ENCODE measurements around the gene NUDT7.

NUDT7 gene

DNA sequence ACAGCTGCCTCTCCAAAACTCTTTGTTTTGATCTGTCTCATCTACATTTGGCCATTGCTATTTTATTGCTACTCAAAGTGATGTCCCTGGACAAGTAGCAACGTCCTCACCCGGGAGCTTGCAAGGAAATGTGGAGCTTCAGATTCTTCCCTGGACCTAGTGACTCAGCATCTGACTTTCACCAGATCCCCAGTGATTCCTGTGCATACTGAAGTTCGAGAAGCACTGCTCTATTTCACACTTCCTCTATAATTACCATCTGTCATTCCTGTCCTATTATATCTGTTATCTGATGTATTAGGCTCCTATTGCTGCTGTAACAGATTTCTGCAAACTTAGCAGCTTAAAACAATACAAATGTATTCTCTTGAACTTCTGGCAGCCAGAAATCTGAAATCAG lies 37.5 kb downstream of the NUDT7 start:
- ChIA-PET CTCF (no interaction called here), POLR2A (interaction anchor here (0.7 kb wide), 1 partner anchor 844 kb away, joined by 4 read pairs; no protein-coding TSS in a partner anchor)
- Histone ChIP-seq H3K9me3 (ENCODE audit: control insufficient read depth, insufficient read depth, low read depth, low read length) (no peaks in the 10 kb centered on the region), H3K36me3 (ENCODE audit: control insufficient read depth in 2 of 2, insufficient read depth in 1 of 2, low read length in 2 of 2) (no peaks in the 10 kb centered on the region), H3K27ac (ENCODE audit: extremely low read depth, low read depth, low read length) (no peak overlapping the region), H3K4me3 (ENCODE audit: low read depth, low read length) (no peak overlapping the region), H3K4me1 (ENCODE audit: control insufficient read depth, insufficient read depth, low read length) (no peaks in the 10 kb centered on the region; the same call in 1 of the 2 replicates)
- TF ChIP-seq, protein P1, sequence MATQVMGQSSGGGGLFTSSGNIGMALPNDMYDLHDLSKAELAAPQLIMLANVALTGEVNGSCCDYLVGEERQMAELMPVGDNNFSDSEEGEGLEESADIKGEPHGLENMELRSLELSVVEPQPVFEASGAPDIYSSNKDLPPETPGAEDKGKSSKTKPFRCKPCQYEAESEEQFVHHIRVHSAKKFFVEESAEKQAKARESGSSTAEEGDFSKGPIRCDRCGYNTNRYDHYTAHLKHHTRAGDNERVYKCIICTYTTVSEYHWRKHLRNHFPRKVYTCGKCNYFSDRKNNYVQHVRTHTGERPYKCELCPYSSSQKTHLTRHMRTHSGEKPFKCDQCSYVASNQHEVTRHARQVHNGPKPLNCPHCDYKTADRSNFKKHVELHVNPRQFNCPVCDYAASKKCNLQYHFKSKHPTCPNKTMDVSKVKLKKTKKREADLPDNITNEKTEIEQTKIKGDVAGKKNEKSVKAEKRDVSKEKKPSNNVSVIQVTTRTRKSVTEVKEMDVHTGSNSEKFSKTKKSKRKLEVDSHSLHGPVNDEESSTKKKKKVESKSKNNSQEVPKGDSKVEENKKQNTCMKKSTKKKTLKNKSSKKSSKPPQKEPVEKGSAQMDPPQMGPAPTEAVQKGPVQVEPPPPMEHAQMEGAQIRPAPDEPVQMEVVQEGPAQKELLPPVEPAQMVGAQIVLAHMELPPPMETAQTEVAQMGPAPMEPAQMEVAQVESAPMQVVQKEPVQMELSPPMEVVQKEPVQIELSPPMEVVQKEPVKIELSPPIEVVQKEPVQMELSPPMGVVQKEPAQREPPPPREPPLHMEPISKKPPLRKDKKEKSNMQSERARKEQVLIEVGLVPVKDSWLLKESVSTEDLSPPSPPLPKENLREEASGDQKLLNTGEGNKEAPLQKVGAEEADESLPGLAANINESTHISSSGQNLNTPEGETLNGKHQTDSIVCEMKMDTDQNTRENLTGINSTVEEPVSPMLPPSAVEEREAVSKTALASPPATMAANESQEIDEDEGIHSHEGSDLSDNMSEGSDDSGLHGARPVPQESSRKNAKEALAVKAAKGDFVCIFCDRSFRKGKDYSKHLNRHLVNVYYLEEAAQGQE (tag by site-specific recombination; IDR thresholded peaks at IDR 0.05) = no peak
- TF ChIP-seq, protein P2, sequence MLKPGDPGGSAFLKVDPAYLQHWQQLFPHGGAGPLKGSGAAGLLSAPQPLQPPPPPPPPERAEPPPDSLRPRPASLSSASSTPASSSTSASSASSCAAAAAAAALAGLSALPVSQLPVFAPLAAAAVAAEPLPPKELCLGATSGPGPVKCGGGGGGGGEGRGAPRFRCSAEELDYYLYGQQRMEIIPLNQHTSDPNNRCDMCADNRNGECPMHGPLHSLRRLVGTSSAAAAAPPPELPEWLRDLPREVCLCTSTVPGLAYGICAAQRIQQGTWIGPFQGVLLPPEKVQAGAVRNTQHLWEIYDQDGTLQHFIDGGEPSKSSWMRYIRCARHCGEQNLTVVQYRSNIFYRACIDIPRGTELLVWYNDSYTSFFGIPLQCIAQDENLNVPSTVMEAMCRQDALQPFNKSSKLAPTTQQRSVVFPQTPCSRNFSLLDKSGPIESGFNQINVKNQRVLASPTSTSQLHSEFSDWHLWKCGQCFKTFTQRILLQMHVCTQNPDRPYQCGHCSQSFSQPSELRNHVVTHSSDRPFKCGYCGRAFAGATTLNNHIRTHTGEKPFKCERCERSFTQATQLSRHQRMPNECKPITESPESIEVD (tag by site-specific recombination; IDR thresholded peaks at IDR 0.05) = no peak
- no peak for TF ChIP-seq ZNF664 (tag by site-specific recombination; IDR thresholded peaks at IDR 0.05)
- TF ChIP-seq, protein P3, sequence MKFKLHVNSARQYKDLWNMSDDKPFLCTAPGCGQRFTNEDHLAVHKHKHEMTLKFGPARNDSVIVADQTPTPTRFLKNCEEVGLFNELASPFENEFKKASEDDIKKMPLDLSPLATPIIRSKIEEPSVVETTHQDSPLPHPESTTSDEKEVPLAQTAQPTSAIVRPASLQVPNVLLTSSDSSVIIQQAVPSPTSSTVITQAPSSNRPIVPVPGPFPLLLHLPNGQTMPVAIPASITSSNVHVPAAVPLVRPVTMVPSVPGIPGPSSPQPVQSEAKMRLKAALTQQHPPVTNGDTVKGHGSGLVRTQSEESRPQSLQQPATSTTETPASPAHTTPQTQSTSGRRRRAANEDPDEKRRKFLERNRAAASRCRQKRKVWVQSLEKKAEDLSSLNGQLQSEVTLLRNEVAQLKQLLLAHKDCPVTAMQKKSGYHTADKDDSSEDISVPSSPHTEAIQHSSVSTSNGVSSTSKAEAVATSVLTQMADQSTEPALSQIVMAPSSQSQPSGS (tag by site-specific recombination; IDR thresholded peaks at IDR 0.05; ENCODE audit: low read depth) = no peak
- TF ChIP-seq ZNF37A (tag by site-specific recombination; IDR thresholded peaks at IDR 0.05) = no peak

DNA sequence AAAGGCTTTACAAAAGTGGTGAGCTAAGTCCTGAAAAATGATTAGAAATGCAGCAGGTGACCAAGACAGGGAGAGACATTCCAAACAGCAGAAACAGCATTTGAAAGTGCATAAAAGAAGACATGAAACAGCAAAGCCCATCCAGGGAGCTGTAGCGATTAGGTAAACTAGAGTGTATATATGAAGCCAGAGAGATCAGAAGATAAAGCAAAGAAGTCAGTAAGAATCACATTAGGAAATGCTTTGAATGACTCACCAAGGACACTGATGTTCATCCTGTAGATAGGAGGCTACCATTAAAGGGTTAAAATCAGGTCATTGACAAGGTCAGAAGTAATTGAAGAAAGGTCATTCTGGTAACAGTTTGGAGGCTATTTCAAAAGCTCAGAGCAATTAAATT lies 38.5 kb downstream of the NUDT7 start:
- TF ChIP-seq, protein P4, sequence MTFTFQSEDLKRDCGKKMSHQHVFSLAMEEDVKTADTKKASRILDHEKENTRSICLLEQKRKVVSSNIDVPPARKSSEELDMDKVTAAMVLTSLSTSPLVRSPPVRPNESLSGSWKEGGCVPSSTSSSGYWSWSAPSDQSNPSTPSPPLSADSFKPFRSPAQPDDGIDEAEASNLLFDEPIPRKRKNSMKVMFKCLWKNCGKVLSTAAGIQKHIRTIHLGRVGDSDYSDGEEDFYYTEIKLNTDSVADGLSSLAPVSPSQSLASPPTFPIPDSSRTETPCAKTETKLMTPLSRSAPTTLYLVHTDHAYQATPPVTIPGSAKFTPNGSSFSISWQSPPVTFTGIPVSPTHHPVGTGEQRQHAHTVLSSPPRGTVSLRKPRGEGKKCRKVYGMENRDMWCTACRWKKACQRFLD (tag by site-specific recombination; IDR thresholded peaks at IDR 0.05) = no peak
- TF ChIP-seq YY2 (tag by site-specific recombination; IDR thresholded peaks at IDR 0.05) = no peak
- no peak for TF ChIP-seq ZEB2 (tag by site-specific recombination; IDR thresholded peaks at IDR 0.05)
- TF ChIP-seq ZNF214 (tag by site-specific recombination; IDR thresholded peaks at IDR 0.05; ENCODE audit: borderline replicate concordance) = no peak
- TF ChIP-seq, protein P5, sequence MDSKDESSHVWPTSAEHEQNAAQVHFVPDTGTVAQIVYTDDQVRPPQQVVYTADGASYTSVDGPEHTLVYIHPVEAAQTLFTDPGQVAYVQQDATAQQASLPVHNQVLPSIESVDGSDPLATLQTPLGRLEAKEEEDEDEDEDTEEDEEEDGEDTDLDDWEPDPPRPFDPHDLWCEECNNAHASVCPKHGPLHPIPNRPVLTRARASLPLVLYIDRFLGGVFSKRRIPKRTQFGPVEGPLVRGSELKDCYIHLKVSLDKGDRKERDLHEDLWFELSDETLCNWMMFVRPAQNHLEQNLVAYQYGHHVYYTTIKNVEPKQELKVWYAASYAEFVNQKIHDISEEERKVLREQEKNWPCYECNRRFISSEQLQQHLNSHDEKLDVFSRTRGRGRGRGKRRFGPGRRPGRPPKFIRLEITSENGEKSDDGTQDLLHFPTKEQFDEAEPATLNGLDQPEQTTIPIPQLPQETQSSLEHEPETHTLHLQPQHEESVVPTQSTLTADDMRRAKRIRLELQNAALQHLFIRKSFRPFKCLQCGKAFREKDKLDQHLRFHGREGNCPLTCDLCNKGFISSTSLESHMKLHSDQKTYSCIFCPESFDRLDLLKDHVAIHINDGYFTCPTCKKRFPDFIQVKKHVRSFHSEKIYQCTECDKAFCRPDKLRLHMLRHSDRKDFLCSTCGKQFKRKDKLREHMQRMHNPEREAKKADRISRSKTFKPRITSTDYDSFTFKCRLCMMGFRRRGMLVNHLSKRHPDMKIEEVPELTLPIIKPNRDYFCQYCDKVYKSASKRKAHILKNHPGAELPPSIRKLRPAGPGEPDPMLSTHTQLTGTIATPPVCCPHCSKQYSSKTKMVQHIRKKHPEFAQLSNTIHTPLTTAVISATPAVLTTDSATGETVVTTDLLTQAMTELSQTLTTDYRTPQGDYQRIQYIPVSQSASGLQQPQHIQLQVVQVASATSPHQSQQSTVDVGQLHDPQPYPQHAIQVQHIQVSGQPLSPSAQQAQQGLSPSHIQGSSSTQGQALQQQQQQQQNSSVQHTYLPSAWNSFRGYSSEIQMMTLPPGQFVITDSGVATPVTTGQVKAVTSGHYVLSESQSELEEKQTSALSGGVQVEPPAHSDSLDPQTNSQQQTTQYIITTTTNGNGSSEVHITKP (tag by site-specific recombination; IDR thresholded peaks at IDR 0.05) = peak; percentile 42; the same call in 1 of the 2 replicates
- 0 out of 2 replicates have a peak, but pooled peaks have one; percentile 30 for TF ChIP-seq TRIM28 (IDR thresholded peaks at IDR 0.05; ENCODE audit: borderline replicate concordance, low read length)
- peak; percentile 51; the same call in 1 of the 2 replicates for TF ChIP-seq TCF7L2 (IDR thresholded peaks at IDR 0.05; ENCODE audit: borderline replicate concordance, low read depth, low read length)
- no peak for TF ChIP-seq ZNF654 (tag by site-specific recombination; IDR thresholded peaks at IDR 0.05; ENCODE audit: low read depth)
- H3K36me3 ChIP-seq (ENCODE audit: control insufficient read depth in 2 of 2, insufficient read depth in 1 of 2, low read length in 2 of 2) = no peaks in the 10 kb centered on the region
- ChIA-PET POLR2A (interaction anchor here (1.2 kb wide), 1 partner anchor 38 kb away, joined by 3 read pairs; the partner anchor contains the start of gene NUDT7), CTCF (interaction anchor here (0.7 to 1.0 kb wide), 2 partner anchors 21 to 86 kb away, joined by 3 to 4 read pairs; no protein-coding TSS in a partner anchor)
- no peaks in the 10 kb centered on the region; the same call in 1 of the 2 replicates for H3K4me1 ChIP-seq (ENCODE audit: control insufficient read depth, insufficient read depth, low read length)
- no peak overlapping the region for H3K4me3 ChIP-seq (ENCODE audit: low read depth, low read length)
- H3K27ac ChIP-seq (ENCODE audit: extremely low read depth, low read depth, low read length) = no peak overlapping the region
- no peaks in the 10 kb centered on the region for H3K9me3 ChIP-seq (ENCODE audit: control insufficient read depth, insufficient read depth, low read depth, low read length)

Measured in HEK293 (cell line).